Measurements from ENCODE around the gene BID. TPM values are rescaled to one million over a fixed set of nuclear protein-coding genes. Genes with fewer than 3 reads are reported as not detected.

Gene BID
- total and polyA plus RNA-seq, 12 donors: 3.8 to 26.6 (median 10.6) TPM

GRCh38 chr22:17779286-17780115 is 5.2 kb upstream of the BID start:
- H3K36me3 ChIP-seq (replicated peaks in 1 of 2): no peaks in the 10 kb centered on the region

DNA sequence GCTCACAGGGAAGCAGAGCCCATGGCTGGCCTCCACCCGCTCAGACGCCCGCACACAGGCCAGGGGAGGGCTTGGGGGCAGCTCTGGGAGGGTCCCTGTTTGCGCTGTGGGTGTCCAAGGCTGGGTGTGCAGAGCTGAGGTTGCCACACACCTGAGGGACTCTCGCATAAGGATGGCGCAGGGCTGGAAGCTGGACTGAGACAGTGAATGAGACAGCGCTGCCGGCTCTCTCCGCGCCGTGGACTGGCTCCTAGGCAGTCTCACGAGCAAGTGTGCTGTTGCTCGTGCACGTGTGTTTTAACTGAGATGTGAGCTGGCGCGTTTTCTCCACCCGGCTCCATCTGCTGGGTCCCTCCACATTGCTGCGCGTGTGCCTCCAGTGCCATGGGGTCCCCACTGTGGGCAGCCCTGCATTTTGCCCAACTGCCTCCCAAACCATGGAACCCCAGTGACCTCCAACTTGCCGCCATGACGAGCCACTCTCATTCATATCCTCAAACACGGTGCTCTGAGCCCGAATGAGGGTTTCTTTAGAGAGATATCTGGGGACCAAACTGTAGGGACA is 4.2 kb upstream of the BID start:
- Histone ChIP-seq H3K36me3 (replicated peaks in 1 of 2) (no peaks in the 10 kb centered on the region), H3K27me3 (no peaks in the 10 kb centered on the region), H3K4me3 (no peak overlapping the region), H3K9me3 (replicated peaks in 1 of 3) (no peaks in the 10 kb centered on the region), H3K4me1 (replicated peaks in 1 of 2) (peaks cover 0 to 6% of the 10 kb centered on the region in 2 donors), H3K27ac (no peak overlapping the region)
- WGBS, 4 donors: 83 to 97% (median 94%) methylated on average over 17 to 23 of the region's 23 CpGs
- no peak for DNase-seq
- TF ChIP-seq, protein P1, sequence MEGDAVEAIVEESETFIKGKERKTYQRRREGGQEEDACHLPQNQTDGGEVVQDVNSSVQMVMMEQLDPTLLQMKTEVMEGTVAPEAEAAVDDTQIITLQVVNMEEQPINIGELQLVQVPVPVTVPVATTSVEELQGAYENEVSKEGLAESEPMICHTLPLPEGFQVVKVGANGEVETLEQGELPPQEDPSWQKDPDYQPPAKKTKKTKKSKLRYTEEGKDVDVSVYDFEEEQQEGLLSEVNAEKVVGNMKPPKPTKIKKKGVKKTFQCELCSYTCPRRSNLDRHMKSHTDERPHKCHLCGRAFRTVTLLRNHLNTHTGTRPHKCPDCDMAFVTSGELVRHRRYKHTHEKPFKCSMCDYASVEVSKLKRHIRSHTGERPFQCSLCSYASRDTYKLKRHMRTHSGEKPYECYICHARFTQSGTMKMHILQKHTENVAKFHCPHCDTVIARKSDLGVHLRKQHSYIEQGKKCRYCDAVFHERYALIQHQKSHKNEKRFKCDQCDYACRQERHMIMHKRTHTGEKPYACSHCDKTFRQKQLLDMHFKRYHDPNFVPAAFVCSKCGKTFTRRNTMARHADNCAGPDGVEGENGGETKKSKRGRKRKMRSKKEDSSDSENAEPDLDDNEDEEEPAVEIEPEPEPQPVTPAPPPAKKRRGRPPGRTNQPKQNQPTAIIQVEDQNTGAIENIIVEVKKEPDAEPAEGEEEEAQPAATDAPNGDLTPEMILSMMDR (IDR thresholded peaks at IDR 0.05): no peak
- no peak for TF ChIP-seq POLR2A (IDR thresholded peaks at IDR 0.05)
- intact Hi-C loops (cut with DNase I): no loop called here

More at GRCh38 chr22:17779286-17780115, 5.2 kb upstream of the BID start:
- Histone ChIP-seq H3K4me3 (no peak overlapping the region), H3K27me3 (no peaks in the 10 kb centered on the region), H3K4me1 (replicated peaks in 1 of 2) (peaks cover 0 to 3% of the 10 kb centered on the region in 2 donors), H3K27ac (no peak overlapping the region), H3K9me3 (replicated peaks in 1 of 3) (no peaks in the 10 kb centered on the region)
- WGBS, 4 donors: 75 to 80% (median 77%) methylated on average over 13 to 27 of the region's 27 CpGs
- no peak for TF ChIP-seq POLR2A (IDR thresholded peaks at IDR 0.05)
- TF ChIP-seq, protein P1 (IDR thresholded peaks at IDR 0.05): no peak
- intact Hi-C loops (cut with DNase I): loop anchor here in 1 of 2 donors (10.0 kb wide), 1 partner anchor 225 kb away; no protein-coding TSS in a partner anchor
- DNase-seq: no peak

- DNase-seq: no peak
- no peaks in the 10 kb centered on the region for H3K9me3 ChIP-seq (replicated peaks in 1 of 3)
- peak overlapping the region in 1 of 4 donors; percentile 35 for H3K4me3 ChIP-seq
- H3K36me3 ChIP-seq (replicated peaks in 1 of 2): no peaks in the 10 kb centered on the region
- no peaks in the 10 kb centered on the region for H3K27me3 ChIP-seq
- H3K27ac ChIP-seq: peak overlapping the region in 4 of 5 donors; percentile 60 to 77 (median 68)
- H3K4me1 ChIP-seq (replicated peaks in 1 of 2): peaks cover 0 to 9% of the 10 kb centered on the region in 2 donors
- 59 to 66% (median 60%) methylated on average over 5 to 6 of the region's 6 CpGs for WGBS, 4 donors
- intact Hi-C loops (cut with DNase I): no loop called here
- no peak for TF ChIP-seq POLR2A (IDR thresholded peaks at IDR 0.05)
- TF ChIP-seq, protein P1 (IDR thresholded peaks at IDR 0.05): no peak
Observed at GRCh38 chr22:17777717-17778044, 3.4 kb upstream of the BID start.

DNA sequence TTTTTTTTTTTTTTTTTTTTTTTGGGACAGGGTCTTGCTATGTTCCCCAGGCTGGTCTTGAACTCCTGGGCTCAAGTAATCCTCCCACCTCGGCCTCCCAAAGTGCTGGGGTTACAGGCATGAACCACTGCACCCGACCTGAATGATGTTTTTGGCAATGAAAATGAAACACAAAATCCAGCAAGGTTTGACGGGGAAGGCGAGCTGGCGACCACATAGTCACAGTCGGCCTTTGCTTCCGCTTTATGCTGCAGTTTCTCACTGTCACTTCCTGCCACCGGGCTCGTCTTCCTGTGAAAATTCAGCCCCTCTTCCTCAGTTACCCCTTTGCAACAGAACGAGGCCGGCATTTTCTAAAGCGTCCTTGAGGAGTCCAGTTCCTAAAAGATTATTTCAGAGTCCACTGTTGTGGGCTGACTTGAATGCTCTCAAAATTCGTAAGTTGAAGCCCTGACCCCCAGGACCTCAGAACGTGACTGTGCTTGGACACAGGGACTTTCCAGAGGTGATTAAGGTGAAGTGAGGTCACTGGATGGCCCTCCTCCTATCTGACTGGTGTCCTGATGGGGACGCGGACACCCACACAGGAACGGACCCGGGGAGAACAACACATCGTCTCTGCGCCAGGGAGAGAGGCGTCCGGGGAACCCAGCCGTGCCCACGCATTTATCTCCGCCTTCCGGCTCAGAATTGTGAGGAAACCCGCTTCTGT is 2.9 kb upstream of the BID start:
- WGBS, 4 donors: 56 to 68% (median 64%) methylated on average over 20 to 27 of the region's 27 CpGs
- intact Hi-C loops (cut with DNase I): no loop called here
- TF ChIP-seq POLR2A (IDR thresholded peaks at IDR 0.05): no peak
- TF ChIP-seq, protein P1 (IDR thresholded peaks at IDR 0.05): no peak

More for the DNA sequence above, 2.9 kb upstream of the BID start:
- DNase-seq: peak in 4 of 7 donors; percentile 47 to 77 (median 50)
- Histone ChIP-seq H3K27ac (peak overlapping the region in 4 of 5 donors; percentile 60 to 77 (median 68)), H3K27me3 (no peaks in the 10 kb centered on the region), H3K9me3 (replicated peaks in 1 of 3) (no peaks in the 10 kb centered on the region), H3K4me1 (replicated peaks in 1 of 2) (peaks cover 0 to 9% of the 10 kb centered on the region in 2 donors), H3K4me3 (peak overlapping the region in 1 of 4 donors; percentile 35), H3K36me3 (replicated peaks in 1 of 2) (no peaks in the 10 kb centered on the region)

Data from adrenal gland (tissue), 12 donors.